Astrocyte (in vitro differentiated cells and primary cell): ENCODE data around the gene CEP104.

Experiments used
- CTCF ChIP-seq: IDR thresholded peaks from 2 replicates; pipeline ENCODE4 v1.5.1; 2011; ENCODE audit warnings: low read depth, mild to moderate bottlenecking, inconsistent platforms, low read length, moderate library complexity; ENCODE audit not compliant: insufficient read depth
- EZH2 ChIP-seq: IDR thresholded peaks from 2 replicates; pipeline ENCODE4 v1.6.1; 2012; ENCODE audit warnings: mild to moderate bottlenecking, low read length, inconsistent platforms; ENCODE audit not compliant: insufficient read depth

DNA sequence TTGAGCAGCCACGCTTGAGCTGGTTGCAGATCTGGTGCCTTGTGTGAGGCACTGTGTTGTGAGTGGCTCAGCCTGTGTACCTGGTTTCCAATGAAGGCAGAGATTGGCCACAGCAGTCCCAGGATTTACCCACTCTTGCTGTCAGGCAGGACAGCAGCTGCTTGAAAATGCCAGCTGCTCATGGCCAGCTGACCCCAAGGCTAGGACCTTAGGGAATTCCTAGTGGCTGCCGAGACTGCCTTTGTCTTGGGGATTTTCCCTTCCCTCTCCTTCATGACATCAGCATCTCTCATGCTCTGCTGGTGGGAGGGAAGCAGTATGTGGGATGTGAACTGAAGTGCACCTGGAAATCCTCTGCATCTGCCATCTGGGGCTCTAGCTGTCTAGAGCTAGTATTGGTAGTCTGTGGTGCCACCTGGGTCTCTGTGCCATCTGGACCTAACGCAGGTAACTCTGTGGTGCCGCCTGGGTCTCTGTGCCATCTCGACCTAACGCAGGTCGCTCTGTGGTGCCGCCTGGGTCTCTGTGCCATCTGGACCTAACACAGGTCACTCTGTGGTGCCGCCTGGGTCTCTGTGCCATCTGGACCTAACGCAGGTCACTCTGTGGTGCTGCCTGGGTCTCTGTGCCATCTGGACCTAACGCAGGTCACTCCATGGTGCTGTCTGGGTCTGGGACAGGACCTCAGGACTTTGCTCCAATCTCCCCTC is 56.9 kb downstream of the CEP104 start:
- TF ChIP-seq CTCF (no peak), EZH2 (no peak)
